Sigmoid colon (tissue), 4 donors: ENCODE measurements around the gene CALU.

Source experiments
- EP300 ChIP-seq, 4 donors: sonication (generic); formaldehyde crosslinking; IDR thresholded peaks; one replicate each; pipeline ENCODE4 v1.6.1; 2017; ENCODE audit warnings: antibody characterized with exemption in 4 of 4
- POLR2AphosphoS5 ChIP-seq, 4 donors: sonication (generic); formaldehyde crosslinking; IDR thresholded peaks; one replicate each; pipeline ENCODE4 v1.6.1; 2017; ENCODE audit warnings: antibody characterized with exemption in 4 of 4

DNA sequence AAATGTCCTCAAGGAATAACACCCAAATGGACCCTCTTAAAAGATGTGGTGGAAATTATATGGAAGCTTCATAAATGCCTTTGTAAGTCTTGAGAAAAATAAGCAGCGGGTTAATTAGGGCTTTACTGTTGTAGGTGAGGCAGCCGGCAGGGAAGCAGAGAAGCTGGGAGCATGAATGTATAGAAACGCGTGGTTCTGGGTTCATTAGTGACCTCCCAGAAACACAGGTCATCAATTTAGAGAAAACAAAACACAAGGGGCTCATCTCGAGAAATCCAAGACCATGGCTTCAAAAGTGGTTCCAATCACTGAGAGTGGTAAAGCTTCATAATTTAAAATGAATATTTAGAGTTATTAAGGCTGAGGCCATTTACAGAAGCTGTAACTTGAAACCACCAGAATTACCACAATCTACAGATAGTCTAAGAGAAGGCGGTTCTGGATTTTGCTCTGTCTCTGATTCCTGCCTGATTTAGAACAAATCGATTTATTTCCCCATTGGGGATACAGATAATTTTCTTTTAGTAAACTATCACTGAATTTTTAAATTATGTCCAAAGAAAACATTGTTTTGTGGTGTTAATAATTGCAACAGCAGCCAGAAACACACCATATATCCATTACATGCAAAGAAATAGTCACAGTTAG lies 46.4 kb upstream of the CALU start:
- no peak for TF ChIP-seq EP300 (IDR thresholded peaks at IDR 0.05)
- TF ChIP-seq POLR2AphosphoS5 (IDR thresholded peaks at IDR 0.05): no peak
